GM19455 (cell line): ENCODE measurements around the gene KIF3B.
A peak's percentile ranks its signal among the peaks of the same experiment; 100 is the strongest.
"Not testable (repeated sequence)": the region's sequence is repeated elsewhere in the genome, so short reads cannot be mapped to it uniquely, and the experiment has no call there.

ENCODE experiments used
- ATAC-seq: cut with Tn5 transposase; IDR thresholded peaks from one replicate; pipeline ENCODE4 v1.9.1; 2021; ENCODE audit not compliant: unreplicated experiment

The KIF3B gene

DNA sequence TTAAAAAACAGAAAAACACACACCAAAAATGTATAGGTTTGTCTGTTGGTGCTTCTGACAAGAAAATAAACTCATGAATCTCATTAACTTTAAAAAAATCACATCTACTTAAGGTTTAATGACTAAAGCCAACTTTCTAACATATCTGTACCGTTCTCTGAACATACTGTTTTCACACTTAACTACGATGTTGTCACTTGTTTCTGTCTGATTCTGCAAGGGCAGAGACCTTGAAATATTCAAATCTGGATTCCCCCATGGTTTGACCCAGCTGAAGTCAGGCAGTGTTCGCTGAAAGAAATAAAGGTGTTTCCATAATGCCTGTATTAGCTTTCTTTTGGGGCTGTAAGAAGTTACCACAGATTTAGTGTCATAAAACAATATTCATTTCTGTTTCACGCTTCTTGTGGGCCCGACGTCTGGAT lies 78.0 kb downstream of the KIF3B start:
- no peak for ATAC-seq

DNA sequence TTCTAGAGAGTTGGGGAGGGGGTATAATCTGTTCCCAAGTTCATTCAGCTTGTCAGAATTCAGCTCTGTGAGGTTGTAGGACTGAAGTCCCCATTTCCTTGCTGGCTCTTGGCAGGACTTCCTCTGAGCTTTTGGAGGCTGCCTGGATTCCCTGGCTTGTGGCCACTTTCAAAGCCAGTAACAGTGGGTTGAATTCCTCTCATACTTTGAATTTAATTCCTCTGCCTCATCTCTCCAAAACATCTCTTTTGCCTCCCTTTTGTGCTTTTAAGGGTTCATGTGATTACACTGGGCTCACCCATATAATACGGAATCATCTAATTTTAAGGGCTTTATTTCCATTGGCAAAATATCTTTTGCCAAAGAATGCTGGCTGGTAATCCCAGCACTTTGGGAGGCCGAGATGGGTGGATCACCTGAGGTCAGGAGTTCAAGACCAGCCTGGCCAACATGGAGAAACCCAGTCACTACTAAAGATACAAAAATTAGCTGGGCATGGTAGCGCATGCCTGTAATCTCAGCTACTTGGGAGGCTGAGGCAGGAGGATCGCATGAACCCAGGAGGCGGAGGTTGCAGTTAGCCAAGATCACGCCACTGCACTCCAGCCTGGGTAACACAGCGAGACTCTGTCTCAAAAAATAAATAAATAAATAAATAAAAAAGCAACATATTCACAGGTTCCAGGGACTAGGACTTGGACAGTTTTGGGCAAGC lies 78.6 kb downstream of the KIF3B start:
- ATAC-seq = not testable (repeated sequence)

- no peak for ATAC-seq
These were observed 79.3 kb downstream of the KIF3B start for GRCh38 chr20:32356622-32357374.

DNA sequence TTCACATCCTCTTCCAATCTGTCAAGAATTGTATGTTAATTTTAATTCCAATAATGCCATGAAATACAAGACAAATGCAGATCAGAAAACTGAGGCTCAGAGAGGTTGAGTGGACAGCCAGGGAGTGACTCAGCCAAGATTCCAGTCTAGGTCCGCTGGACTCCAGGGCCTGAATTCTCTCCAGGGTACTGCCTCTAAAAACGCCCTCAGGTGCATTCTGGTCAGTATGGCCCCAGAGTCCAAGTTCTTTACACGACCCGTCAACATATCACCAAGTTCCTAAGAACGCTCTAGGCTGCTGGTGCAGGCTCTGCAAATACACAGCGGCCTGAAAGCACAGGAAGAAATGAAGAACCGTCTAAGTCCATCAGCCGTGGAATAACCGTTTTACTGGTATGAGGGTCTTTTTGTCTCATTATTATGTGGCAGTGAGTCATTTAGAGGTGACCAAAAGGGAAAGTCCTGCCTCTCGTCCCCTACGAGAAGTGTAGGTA lies 80.0 kb downstream of the KIF3B start:
- no peak for ATAC-seq

DNA sequence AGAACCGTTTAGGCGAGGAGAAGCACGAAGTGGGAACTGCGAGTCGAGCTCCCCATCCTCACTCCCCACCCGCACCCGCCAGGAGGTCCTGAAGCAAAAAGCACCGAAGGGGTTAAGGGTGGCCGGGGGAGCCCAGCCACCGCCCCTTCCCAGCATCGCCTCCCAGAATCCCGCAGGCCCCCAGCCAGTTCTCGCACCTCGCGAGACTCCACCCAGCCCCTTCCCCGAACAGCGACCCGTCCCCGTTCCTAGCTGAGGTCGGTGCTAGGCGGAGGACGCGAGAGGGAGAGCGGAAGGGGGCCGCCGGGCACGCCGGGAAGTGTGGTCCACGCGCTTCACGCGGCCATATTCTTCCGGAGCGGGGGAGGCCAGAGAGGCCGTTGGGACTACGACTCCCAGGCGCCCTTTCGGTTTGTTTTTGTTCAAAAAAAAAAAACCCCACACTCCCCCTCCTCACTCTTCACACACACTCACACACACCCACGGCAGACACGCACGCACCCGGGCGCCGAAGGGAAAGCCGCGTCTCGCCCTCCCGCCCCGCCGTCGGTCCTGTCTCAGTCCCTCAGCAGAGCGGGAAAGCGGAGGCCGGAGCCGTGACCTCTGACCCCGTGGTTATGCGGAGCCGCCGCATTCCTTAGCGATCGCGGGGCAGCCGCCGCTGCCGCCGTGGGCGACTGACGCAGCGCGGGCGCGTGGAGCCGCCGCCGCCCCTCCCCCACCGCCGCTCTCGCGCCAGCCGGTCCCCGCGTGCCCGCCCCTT lies 80.6 kb downstream of the KIF3B start, which contains the start of gene ASXL1:
ASXL1 (plus strand) TSS at position 463 of the 763 bp plus-strand sequence. CDS start 445 bp downstream, outside the sequence.
- peak; percentile 69 for ATAC-seq

DNA sequence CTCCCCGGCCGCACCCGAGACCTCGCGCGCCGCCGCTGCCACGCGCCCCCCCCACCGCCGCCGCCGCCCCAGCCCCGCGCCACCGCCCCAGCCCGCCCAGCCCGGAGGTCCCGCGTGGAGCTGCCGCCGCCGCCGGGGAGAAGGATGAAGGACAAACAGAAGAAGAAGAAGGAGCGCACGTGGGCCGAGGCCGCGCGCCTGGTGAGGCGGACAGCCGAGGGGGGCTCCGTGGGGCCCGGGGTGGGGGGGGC lies 81.1 kb downstream of the KIF3B start:
- ATAC-seq = no peak

DNA sequence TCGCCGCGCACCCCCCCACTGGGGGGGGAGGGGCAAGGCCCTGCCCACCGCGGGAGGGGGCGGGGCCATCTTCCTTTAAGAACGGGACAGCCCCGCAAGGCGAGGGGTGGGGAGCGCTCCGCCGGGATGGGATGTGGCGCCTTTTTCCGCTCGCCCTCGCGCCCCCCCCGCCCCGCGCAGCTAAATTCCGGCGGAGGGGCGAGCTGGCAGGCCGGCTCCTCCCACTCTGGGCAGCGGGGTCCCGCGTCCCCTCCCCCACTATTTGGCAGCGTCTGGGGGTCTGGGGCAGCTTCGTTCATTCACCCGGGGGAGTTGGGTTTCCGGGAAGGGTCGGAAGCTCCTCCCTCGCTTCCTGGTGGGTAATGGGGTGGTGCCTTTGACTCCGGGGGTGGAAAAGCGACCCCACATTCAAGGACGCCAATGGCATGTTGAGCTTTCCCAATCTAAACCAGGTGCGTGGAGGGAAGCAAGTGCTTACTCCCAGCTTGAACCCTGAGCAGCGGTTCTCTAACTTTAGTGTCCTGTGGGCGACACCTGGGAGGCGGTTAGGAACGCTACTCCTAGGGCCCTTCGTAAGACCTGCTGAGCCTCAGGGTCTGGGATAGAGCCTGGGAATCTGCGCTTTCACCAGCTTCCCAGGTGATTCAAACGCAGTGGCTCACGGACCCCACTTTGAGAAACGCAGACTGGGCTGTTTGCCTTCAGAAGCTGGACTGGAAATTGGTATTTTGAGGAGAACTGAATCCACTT lies 81.6 kb downstream of the KIF3B start:
- peak; percentile 26 for ATAC-seq

GRCh38 chr20:32359633-32360332 lies 82.3 kb downstream of the KIF3B start:
- ATAC-seq = no peak

- no peak for ATAC-seq
These were observed 82.8 kb downstream of the KIF3B start for GRCh38 chr20:32360333-32360634.

- no peak for ATAC-seq
These were observed 85.5 kb downstream of the KIF3B start for GRCh38 chr20:32362901-32363364.

GRCh38 chr20:32363492-32363891 lies 86.0 kb downstream of the KIF3B start:
- ATAC-seq = no peak

DNA sequence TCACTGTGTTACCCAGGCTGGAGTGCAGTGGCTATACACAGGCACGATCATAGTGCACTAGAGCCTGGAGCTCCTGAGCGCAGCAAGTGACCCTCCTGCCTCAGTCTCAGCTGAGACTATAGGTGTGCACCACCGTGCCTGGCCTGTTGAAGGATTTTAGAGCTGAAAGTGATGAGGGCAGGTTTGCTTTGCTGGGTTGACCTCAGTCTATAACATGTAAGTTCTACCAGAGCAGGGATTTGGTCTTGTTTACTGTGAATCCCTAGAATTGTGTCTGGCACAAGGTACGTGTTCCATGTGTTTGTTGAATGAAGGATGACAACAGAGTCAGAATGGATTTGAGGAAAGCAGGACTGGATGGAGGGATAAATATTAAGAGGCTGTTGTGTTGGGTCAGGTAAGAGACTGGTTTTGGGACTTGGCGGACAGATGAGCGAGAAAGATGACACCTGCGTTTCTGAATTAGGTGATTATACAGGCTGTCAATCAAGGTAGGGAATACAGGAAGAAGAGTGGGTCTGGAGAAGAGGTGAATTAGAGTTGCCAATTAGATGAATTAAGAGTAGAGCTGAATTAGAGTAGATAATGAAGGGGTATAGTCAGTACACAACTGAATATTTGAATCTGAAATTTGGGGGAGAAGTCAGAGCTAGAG lies 87.2 kb downstream of the KIF3B start:
- ATAC-seq = no peak

- ATAC-seq = no peak
These were observed 88.1 kb downstream of the KIF3B start for GRCh38 chr20:32365564-32365963.

- ATAC-seq = peak; percentile 57
These were observed 88.9 kb downstream of the KIF3B start for GRCh38 chr20:32366380-32366779.

DNA sequence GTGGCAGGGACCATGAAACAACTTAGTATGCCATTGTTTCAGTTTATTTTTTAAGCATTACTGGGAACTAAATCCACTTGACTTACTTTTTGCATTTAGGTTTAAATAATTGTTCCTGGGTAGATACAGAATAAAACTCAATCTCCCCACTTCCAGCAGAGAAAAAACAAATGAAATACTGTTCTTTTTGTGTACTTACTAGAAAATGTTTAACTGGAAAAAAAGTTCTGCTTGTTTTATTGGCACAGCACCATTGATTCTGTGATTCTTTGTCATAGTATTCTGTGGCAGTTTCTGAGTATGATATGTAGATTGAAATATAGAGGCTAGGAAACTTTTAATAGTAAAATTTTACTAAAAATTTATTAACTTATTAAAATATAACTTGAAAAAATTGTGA lies 90.9 kb downstream of the KIF3B start:
- no peak for ATAC-seq

DNA sequence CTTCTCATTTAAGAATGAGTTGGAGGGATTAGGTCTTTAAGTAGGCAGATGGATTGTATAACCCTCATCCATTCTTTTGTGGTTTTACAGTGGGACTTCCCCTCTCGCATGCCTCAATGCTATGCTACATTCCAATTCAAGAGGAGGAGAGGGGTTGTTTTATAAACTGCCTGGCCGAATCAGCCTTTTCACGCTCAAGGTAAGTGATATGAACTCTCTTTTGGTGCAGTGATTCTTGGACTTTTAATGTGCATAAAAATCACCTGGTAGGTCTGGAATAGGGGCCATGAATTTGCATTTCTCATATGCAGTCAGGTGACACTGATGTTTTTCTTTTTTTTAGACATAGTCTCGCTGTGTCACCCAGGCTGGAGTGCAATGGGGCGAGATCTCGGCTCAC lies 91.5 kb downstream of the KIF3B start:
- no peak for ATAC-seq

- ATAC-seq = no peak
These were observed 93.4 kb downstream of the KIF3B start for GRCh38 chr20:32370897-32371296.

DNA sequence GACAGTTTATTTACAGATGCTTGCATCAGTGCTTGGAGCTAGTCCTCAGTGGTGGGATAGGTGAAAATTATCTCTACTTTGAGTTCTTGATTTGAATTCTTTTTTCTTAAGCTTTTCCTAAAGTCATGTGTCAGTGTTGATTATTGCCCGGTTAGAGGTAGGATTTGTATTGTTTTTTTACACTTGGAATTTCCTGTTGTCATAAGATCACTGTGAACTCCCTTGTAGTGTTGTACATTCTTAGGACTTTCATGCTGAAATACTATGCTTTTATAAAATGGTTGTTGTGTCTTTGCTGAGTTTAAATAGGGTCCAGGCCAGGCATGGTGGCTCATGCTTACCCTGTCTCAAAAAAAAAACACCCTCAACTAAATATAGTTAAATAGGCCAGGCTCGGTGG lies 101.0 kb downstream of the KIF3B start:
- no peak for ATAC-seq

GRCh38 chr20:32380037-32380436 lies 102.6 kb downstream of the KIF3B start:
- ATAC-seq = not testable (repeated sequence)

- no peak for ATAC-seq
These were observed 103.3 kb downstream of the KIF3B start for GRCh38 chr20:32380745-32381144.
